K562 (cell line): ENCODE measurements around the gene WDR13. TPM values are rescaled to one million over a fixed set of nuclear protein-coding genes. Genes with fewer than 3 reads are reported as not detected.

Experiments
- ATF7 ChIP-seq: fragments of 450-650 bp; IDR thresholded peaks from 2 replicates; pipeline ENCODE4 v1.7.1; 2014; ENCODE audit warnings: mild to moderate bottlenecking, moderate library complexity
- CBX5 ChIP-seq: IDR thresholded peaks from 2 replicates; pipeline ENCODE4 v1.6.1; 2014; ENCODE audit warnings: low read depth, borderline replicate concordance
- CCNT2 ChIP-seq: IDR thresholded peaks from 2 replicates; pipeline ENCODE4 v1.6.1; 2011; ENCODE audit warnings: borderline replicate concordance, low read depth, mild to moderate bottlenecking, moderate library complexity, mixed read lengths, low read length; ENCODE audit not compliant: insufficient read length; ENCODE audit errors: extremely low read depth
- CXXC5 ChIP-seq: fragments of 250-450 bp; sonication (Bioruptor Pico); IDR thresholded peaks from 2 replicates; pipeline ENCODE4 v1.8.0; 2022; ENCODE audit warnings: inconsistent platforms, mild to moderate bottlenecking, moderate library complexity
- DPF2 ChIP-seq: fragments of 450-650 bp; IDR thresholded peaks from 2 replicates; pipeline ENCODE4 v1.6.1; 2016
- EP400 ChIP-seq: fragments of 450-650 bp; IDR thresholded peaks from 2 replicates; pipeline ENCODE4 v1.6.1; 2017; ENCODE audit warnings: antibody characterized with exemption, mild to moderate bottlenecking, moderate library complexity
- ESRRA ChIP-seq: fragments of 450-650 bp; IDR thresholded peaks from 2 replicates; pipeline ENCODE4 v1.6.1; 2014; ENCODE audit warnings: low read depth, mild to moderate bottlenecking, moderate library complexity, borderline replicate concordance
- ETV1 ChIP-seq: fragments of 450-650 bp; conservative IDR thresholded peaks from 2 replicates; pipeline ENCODE4 v1.6.1; 2016; ENCODE audit warnings: missing genetic modification characterization, control low read depth, low read depth, missing compliant biosample characterization
- JUND ChIP-seq, 2 experiments: IDR thresholded peaks; 2 replicates in 1 of 2; 3 replicates in 1 of 2; pipeline ENCODE4 v1.6.1; 2011; ENCODE audit warnings: borderline replicate concordance in 2 of 2, low read depth in 2 of 2, low read length in 2 of 2, improper control_type of control experiment in 1 of 2, missing biosample characterization in 1 of 2, missing genetic modification characterization in 1 of 2, missing genetic modification reagents in 1 of 2
- L3MBTL2 ChIP-seq: fragments of 450-650 bp; IDR thresholded peaks from 2 replicates; pipeline ENCODE4 v1.6.1; 2016; ENCODE audit warnings: mild to moderate bottlenecking, moderate library complexity
- MCM3 ChIP-seq: fragments of 450-650 bp; IDR thresholded peaks from 2 replicates; pipeline ENCODE4 v1.6.1; 2016
- NCOR1 ChIP-seq: fragments of 450-650 bp; IDR thresholded peaks from 2 replicates; pipeline ENCODE4 v1.6.1; 2016; ENCODE audit warnings: mild to moderate bottlenecking, moderate library complexity
- POLR2AphosphoS5 ChIP-seq: IDR thresholded peaks from 2 replicates; pipeline ENCODE4 v1.6.1; 2011; ENCODE audit warnings: mild to moderate bottlenecking, low read depth, low read length, moderate library complexity; ENCODE audit not compliant: control insufficient read depth, insufficient read depth
- POU5F1 ChIP-seq: fragments of 150-350 bp; IDR thresholded peaks from 2 replicates; pipeline ENCODE4 v1.6.1; 2014; ENCODE audit warnings: borderline replicate concordance, low read length, low read depth, mild to moderate bottlenecking; ENCODE audit not compliant: partially characterized antibody
- RBM25 ChIP-seq: fragments of 200-400 bp; formaldehyde crosslinking; IDR thresholded peaks from 2 replicates; pipeline ENCODE4 v1.6.1; 2018; ENCODE audit warnings: low read length, low read depth, moderate library complexity; ENCODE audit not compliant: severe bottlenecking
- RFX5 ChIP-seq: IDR thresholded peaks from 2 replicates; pipeline ENCODE4 v1.6.1; 2011; ENCODE audit warnings: low read depth, mild to moderate bottlenecking, improper control_type of control experiment, low read length
- U2AF1 ChIP-seq: fragments of 200-400 bp; formaldehyde crosslinking; optimal IDR thresholded peaks from 2 replicates; pipeline ENCODE3; 2017; ENCODE audit warnings: mild to moderate bottlenecking, low read depth, low read length, moderate library complexity
- ZNF57 ChIP-seq: fragments of 450-650 bp; formaldehyde crosslinking; IDR thresholded peaks from 2 replicates; pipeline ENCODE4 v1.4.0; 2020; ENCODE audit warnings: mild to moderate bottlenecking, moderate library complexity
- polyA plus RNA-seq, 8 experiments: library from polyadenylated mRNA; depleted of rRNA in 4 of 8; stranded (reverse) in 5 of 8; unstranded in 3 of 8; fragments of >200 nt; fragmentation: Nextera tagmentation in 2 of 8; fragmentation: Illumina TruSeq in 1 of 8; extraction: Ambion mirVana in 2 of 8; extraction: Trizol in 1 of 8; gene quantifications; 2 replicates each; pipeline versions ENCODE4 v1.2.1 to v1.2.3, GENCODE V29; 2011 to 2014; ENCODE audit warnings: inconsistent platforms in 1 of 8, missing spikeins in 1 of 8
- total RNA-seq, 7 experiments: library from RNA; depleted of rRNA in 6 of 7; stranded (reverse); fragments of >200 nt in 6 of 7; fragmentation: Illumina TruSeq in 2 of 7; extraction: Trizol in 2 of 7; gene quantifications; 2 replicates each; pipeline versions ENCODE4 v1.2.1 to v1.2.3, GENCODE V29; 2011 to 2021; ENCODE audit warnings: low replicate concordance in 1 of 7
- TF ChIP-seq, protein P1 (sequence below), 2 experiments: fragments of 450-650 bp; conservative IDR thresholded peaks; 2 replicates each; pipeline ENCODE4 v1.6.1; 2017; ENCODE audit warnings: mild to moderate bottlenecking in 2 of 2, moderate library complexity in 2 of 2
- TF ChIP-seq, protein P2 (sequence below): fragments of 250-450 bp; sonication (Bioruptor Pico); IDR thresholded peaks from 2 replicates; pipeline ENCODE4 v1.5.0; 2020; ENCODE audit warnings: mild to moderate bottlenecking, borderline replicate concordance
- TF ChIP-seq, protein P3 (sequence below): fragments of 250-450 bp; sonication (Bioruptor Pico); IDR thresholded peaks from 2 replicates; pipeline ENCODE4 v1.6.1; 2021; ENCODE audit warnings: mild to moderate bottlenecking
- TF ChIP-seq, protein P4 (sequence below): sonication (generic); formaldehyde crosslinking; IDR thresholded peaks from 2 replicates; pipeline ENCODE4 v1.4.0; 2020; ENCODE audit warnings: mild to moderate bottlenecking, missing genetic modification reagents

WDR13 gene
- total and polyA plus RNA-seq, 9 of the 15 experiments (the other 6 are each of a cell fraction or from before 2014, with no cell fraction given): 7.4 to 70.5 (median 31.4) TPM

DNA sequence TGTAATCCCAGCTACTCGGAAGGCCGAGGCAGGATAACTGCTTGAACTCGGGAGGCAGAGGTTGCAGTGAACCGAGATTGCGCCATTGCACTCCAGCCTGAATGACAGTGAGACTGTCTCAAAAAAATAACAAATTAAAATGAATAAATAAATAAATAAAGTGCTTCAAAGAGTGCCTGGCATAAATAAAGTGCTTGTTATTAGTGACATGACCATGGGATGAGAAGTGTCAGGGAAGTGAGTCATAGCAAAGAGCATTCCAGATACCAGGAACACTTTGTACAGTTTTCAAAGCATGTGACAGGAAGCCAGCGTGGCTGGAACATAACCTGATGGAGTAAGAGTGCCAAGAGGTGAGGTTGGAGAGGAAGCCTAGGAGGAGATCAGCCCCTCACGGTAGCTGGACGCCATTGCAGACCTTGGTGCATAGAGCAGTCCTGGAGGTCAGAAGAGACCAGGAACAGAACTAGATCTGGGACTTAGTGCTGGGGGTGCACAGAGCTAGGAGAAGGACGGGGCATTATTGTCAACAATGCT is 6.0 kb upstream of the WDR13 start (continued):
- TF ChIP-seq, protein P1, sequence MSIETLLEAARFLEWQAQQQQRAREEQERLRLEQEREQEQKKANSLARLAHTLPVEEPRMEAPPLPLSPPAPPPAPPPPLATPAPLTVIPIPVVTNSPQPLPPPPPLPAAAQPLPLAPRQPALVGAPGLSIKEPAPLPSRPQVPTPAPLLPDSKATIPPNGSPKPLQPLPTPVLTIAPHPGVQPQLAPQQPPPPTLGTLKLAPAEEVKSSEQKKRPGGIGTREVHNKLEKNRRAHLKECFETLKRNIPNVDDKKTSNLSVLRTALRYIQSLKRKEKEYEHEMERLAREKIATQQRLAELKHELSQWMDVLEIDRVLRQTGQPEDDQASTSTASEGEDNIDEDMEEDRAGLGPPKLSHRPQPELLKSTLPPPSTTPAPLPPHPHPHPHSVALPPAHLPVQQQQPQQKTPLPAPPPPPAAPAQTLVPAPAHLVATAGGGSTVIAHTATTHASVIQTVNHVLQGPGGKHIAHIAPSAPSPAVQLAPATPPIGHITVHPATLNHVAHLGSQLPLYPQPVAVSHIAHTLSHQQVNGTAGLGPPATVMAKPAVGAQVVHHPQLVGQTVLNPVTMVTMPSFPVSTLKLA (conservative IDR thresholded peaks at IDR 0.05): peak in 1 of 2 experiments; percentile 46; a peak in 2 of 4 replicates
- TF ChIP-seq MCM3 (no peak), POU5F1 (no peak), JUND (IDR thresholded peaks at IDR 0.05; ENCODE audit: borderline replicate concordance, low read depth, low read length) (peak; percentile 59; the same call in 1 of the 2 replicates), JUND (tag; IDR thresholded peaks at IDR 0.05; ENCODE audit: borderline replicate concordance, low read depth, low read length) (no peak), CXXC5 (CRISPR knock-in tag) (0 out of 2 replicates have a peak, but pooled peaks have one; percentile 15), ESRRA (no peak), CCNT2 (no peak), RFX5 (no peak), EP400 (no peak), L3MBTL2 (peak; percentile 19; the same call in 1 of the 2 replicates), ATF7 (0 out of 2 replicates have a peak, but pooled peaks have one; percentile 21), ZNF57 (CRISPR knock-in tag) (no peak), ETV1 (tag) (peak; percentile 89), CBX5 (no peak), POLR2AphosphoS5 (no peak), U2AF1 (no peak), NCOR1 (no peak), RBM25 (no peak), DPF2 (0 out of 2 replicates have a peak, but pooled peaks have one; percentile 21)
- TF ChIP-seq, protein P2, sequence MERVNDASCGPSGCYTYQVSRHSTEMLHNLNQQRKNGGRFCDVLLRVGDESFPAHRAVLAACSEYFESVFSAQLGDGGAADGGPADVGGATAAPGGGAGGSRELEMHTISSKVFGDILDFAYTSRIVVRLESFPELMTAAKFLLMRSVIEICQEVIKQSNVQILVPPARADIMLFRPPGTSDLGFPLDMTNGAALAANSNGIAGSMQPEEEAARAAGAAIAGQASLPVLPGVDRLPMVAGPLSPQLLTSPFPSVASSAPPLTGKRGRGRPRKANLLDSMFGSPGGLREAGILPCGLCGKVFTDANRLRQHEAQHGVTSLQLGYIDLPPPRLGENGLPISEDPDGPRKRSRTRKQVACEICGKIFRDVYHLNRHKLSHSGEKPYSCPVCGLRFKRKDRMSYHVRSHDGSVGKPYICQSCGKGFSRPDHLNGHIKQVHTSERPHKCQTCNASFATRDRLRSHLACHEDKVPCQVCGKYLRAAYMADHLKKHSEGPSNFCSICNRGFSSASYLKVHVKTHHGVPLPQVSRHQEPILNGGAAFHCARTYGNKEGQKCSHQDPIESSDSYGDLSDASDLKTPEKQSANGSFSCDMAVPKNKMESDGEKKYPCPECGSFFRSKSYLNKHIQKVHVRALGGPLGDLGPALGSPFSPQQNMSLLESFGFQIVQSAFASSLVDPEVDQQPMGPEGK (CRISPR knock-in tag): no peak
- TF ChIP-seq, protein P3, sequence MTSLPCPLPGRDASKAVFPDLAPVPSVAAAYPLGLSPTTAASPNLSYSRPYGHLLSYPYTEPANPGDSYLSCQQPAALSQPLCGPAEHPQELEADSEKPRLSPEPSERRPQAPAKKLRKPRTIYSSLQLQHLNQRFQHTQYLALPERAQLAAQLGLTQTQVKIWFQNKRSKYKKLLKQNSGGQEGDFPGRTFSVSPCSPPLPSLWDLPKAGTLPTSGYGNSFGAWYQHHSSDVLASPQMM (CRISPR knock-in tag): no peak
- TF ChIP-seq, protein P4, sequence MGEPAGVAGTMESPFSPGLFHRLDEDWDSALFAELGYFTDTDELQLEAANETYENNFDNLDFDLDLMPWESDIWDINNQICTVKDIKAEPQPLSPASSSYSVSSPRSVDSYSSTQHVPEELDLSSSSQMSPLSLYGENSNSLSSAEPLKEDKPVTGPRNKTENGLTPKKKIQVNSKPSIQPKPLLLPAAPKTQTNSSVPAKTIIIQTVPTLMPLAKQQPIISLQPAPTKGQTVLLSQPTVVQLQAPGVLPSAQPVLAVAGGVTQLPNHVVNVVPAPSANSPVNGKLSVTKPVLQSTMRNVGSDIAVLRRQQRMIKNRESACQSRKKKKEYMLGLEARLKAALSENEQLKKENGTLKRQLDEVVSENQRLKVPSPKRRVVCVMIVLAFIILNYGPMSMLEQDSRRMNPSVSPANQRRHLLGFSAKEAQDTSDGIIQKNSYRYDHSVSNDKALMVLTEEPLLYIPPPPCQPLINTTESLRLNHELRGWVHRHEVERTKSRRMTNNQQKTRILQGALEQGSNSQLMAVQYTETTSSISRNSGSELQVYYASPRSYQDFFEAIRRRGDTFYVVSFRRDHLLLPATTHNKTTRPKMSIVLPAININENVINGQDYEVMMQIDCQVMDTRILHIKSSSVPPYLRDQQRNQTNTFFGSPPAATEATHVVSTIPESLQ (CRISPR knock-in tag): no peak
